NCI-H2171 treated with DMSO at 0.1 percent for 48 hours (cell line): Measurements from ENCODE around the gene TXNDC15.

Experiments
- DNase-seq: peaks from one replicate; lab custom pipeline; 2025; lab: John Stamatoyannopoulos, UW

Gene TXNDC15

GRCh38 chr5:134920848-134921575, 46.8 kb downstream of the TXNDC15 start:
- no peak for DNase-seq

- DNase-seq, result no peak
Measured at GRCh38 chr5:134932508-134932907, 58.3 kb downstream of the TXNDC15 start.

GRCh38 chr5:134934202-134934601, 60.0 kb downstream of the TXNDC15 start:
- DNase-seq, result no peak

- no peak for DNase-seq
Measured at GRCh38 chr5:134935711-134936602, 61.8 kb downstream of the TXNDC15 start.

- DNase-seq, result no peak
Measured at GRCh38 chr5:134937526-134937925, 63.4 kb downstream of the TXNDC15 start.

- DNase-seq, result no peak
Measured at GRCh38 chr5:134938030-134938429, 63.9 kb downstream of the TXNDC15 start.

GRCh38 chr5:134939500-134939899, 65.3 kb downstream of the TXNDC15 start:
- DNase-seq, result no peak

GRCh38 chr5:134943547-134943946, 69.4 kb downstream of the TXNDC15 start:
- DNase-seq, result no peak

- DNase-seq, result no peak
Measured at GRCh38 chr5:134944630-134945029, 70.5 kb downstream of the TXNDC15 start.

- DNase-seq, result no peak
Measured at GRCh38 chr5:134945041-134945440, 70.9 kb downstream of the TXNDC15 start.

- no peak for DNase-seq
Measured at GRCh38 chr5:134948911-134949310, 74.7 kb downstream of the TXNDC15 start.

GRCh38 chr5:134949316-134949715, 75.1 kb downstream of the TXNDC15 start:
- no peak for DNase-seq
